ENCODE results near the gene DST.
"Not testable (repeated sequence)": the region's sequence is repeated elsewhere in the genome, so short reads cannot be mapped to it uniquely, and the experiment has no call there.

DST gene

GRCh38 chr6:56515081-56515905 lies 127.4 kb downstream of the DST start:
- DNase-seq (ENCODE audit: low spot score), result no peak

DNA sequence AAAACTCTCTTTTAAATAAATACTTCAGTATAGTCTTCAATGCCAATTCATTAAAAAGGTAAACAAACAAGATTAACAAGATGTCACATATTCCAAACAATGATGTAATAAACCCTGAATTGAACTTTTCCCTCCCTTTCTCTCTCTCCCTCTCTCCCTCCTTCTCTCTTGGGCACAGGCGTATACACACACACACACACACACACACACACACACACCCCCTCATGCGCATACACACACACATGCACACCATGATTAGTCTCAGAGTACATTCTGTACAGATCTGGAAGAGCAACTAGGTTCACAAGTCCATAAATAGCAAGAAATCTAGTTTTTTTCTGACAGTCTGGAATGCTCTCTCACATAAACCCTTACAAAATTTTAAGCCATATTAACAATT lies 128.3 kb downstream of the DST start:
- DNase-seq (ENCODE audit: low spot score), result no peak

- DNase-seq (ENCODE audit: low spot score), result no peak
Observed at GRCh38 chr6:56513631-56514030, 129.1 kb downstream of the DST start.

- no peak for DNase-seq (ENCODE audit: low spot score)
Observed at GRCh38 chr6:56511591-56511990, 131.1 kb downstream of the DST start.

DNA sequence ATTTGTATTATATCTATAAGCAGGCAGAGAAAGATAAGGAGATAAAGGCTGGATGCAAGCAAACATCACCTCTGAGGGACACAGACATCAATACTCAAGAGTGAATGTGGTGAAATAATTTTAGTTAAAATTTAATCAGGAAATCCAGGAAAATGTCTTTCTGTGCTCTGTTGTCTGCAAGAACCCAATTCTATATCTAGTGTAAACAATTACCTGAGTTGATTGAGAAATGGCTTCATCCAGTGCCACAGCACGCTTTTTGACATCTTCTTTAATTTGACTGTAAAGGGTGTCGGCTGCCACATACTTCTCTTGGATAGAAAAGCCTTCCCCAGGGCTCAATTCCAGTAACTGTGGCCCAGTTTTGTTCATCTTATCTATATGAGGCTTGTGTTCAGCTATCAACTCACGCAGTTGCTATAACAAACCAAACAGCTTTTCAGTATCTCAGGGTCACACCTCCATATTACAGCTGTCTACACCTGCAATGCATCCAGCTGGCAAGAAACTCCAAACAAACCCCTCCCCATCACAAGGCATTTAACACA lies 131.6 kb downstream of the DST start:
- DNase-seq (ENCODE audit: low spot score), result no peak

DNA sequence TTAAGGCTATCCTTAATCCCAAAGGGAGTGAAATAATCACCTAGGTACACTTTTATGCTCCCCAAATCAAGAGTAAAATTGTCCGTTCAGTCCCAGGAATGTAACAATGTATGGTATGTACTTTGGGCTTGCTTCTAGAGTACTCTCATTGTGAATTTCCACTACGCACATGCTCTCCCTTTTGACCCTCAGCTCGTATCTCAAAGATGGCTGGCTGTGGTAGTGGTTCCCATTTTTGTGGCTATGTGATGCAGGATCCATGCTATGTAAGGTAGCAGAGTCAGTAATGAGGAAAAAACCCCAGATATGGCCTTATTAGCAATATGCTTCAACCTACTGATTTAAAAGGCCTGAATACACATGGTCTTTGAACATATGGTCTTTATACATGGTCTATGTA lies 133.7 kb downstream of the DST start:
- DNase-seq (ENCODE audit: low spot score), result no peak

DNA sequence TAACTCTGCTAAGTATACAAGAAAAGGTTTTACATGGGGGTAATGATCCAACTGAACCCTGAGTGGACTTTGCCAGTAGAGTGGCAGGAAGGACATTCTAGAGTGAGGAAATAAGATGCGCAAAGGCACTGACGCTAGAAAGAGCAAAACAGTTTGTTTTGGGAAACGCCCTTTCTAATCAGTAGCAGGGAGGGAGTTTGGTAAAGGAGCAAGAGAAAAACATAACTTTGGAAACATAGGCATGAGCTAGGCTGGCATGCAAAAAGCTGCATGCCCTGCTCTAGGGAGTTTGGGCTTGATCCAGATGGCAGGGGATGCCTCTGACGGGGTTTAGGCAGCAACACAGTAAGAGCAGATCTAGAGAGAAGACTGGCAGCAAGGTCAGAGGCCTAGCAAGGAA lies 135.2 kb downstream of the DST start:
- DNase-seq (ENCODE audit: low spot score), result no peak

DNA sequence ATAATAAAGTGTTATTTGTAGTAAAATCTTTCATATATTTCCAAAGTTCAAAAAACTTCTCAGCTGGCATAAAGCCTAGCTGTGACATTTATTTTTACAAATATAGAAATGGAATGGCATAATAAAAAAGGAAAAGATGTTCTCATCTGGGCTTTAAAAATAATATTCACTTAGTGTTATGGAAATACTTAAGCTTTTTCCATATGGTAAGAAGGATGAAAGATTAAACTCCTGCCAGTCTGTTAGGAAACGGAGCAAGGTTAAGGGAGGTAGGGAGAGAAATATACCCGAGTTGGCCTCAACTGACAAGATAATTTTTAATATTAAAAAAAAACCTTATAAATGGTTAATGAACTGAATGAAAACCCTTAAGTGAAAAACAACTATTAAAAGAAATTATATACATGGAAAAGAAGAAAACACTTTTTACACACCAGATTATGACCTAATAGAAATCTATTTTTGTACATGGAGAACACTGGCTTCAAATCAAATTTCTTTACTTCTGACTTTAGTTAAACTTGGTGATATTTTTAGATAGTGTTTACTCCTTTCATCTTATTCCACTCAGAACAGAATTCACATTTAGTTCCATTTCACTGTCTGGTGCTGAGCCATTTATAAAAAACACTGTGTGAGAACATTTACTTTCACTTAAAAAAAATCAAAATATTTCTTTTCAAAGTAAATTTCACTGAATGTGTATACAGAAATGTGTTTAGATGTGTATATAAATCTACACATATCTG lies 137.0 kb downstream of the DST start:
- DNase-seq (ENCODE audit: low spot score), result no peak

DNA sequence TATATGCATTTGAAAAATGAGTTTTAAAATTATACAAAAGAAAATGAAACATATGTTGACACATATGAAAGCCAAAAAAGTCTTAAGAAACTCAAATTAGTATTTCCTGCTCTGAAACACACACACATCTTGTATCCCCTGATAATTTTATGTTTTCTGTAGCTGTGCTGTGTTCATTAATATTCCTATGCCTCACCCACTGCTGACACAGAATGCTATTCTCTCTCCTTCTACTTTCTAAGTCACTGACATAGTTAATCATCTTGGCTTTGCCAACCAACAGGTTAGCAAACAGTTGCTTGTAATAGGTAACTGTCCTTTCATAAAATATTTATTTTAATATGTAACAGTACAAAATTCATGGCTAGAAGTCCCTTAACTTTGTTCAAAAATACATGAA lies 140.7 kb downstream of the DST start:
- DNase-seq (ENCODE audit: low spot score), result no peak

DNA sequence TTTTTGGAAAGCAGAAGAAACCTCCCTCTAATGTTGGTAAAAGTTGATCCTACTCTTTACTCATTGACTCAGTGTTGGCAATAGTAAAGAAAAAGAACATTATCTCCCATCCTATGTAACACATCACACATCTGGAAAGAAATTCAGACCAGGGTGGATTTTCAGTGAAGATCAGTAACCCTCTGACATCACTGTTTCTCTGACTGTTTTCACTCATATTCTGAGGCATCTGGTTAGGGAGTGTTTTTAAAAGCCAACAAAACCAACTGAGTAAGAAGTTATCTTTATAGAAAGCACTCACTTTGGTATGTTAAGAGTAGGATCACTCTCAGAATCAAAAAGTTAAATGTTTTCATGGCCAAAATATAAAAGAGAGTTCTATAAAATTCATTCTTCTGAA lies 143.6 kb downstream of the DST start:
- no peak for DNase-seq (ENCODE audit: low spot score)

DNA sequence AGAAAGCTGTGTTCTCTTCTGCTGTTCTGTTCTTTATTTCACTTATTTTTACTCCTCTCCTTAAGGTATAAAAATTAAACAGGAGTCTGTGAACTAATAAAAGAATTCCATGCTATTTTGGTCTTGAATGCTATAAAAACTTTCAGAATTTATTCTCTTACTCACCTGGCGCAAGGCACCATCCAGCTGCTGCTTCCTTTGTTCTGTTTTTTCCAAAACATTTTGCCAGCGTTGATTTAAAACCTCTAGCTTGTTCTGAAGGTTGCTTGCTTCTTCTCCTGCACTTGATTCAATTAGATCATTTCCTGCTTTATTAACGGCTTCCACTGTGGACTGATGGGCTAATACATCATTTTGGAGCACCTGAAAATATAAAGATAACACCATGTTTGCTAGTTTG lies 145.0 kb downstream of the DST start:
- no peak for DNase-seq (ENCODE audit: low spot score)

- no peak for DNase-seq (ENCODE audit: low spot score)
Observed at GRCh38 chr6:56497240-56497639, 145.4 kb downstream of the DST start.

DNA sequence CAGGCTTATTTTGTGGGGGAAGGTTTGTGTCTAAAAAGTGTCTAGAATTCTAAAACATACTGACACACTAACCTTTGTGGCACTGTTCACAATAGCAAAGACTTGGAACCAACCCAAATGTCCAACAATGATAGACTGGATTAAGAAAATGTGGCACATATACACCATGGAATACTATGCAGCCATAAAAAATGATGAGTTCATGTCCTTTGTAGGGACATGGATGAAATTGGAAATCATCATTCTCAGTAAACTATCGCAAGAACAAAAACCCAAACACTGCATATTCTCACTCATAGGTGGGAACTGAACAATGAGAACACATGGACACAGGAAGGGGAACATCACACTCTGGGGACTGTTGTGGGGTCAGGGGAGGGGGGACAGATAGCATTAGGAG lies 146.0 kb downstream of the DST start:
- not testable (repeated sequence) for DNase-seq (ENCODE audit: low spot score)

DNA sequence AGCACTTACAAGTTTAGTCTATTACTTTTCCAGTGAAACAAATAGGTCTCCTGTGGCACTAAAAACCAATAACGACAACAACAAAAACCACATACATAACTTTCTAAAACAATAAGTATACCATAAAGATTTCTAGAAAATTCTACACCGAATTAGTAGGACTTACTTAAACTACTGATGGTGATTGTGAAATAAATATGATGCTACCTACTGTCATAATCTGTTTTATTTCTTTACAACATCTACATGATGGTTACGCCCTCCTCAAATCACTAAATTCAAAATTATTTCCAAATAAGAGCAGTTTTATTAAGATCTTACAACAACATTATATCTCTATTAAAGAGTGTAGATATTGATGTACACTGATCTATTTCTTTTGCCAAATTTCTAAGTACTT lies 147.0 kb downstream of the DST start:
- no peak for DNase-seq (ENCODE audit: low spot score)

DNA sequence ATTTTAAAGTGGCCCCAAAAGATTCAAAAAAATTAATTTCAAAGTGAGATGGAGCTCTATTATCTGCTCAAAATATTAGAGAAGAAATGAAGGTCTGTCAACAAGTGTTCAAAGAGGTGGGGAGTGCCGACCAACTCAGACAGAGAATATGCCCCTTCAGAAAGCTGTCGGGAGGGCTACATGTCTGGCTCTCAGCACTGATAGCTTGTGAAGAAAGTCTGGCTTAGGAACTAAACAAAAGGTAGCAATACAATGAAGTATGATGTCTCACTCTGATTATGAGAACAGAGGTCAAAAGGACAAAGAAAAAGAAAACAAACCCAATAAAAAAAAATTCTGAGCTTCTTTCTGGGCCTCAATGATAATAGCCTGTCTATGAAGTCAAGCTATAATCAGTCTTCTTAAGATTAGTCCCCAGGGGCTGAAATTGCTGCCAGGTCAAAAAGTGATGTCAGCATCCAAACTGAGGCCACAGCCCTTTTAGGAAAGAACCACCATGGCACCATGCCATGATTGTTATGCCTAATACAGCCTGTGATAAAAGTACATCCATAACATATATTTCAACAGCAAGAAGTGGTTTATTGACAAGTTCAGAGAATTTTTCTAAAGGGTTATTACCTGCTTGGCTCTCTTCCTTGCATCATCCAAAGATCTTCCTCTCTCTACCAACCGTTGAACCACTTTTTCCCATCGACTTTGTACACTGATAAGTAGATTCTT lies 150.9 kb downstream of the DST start:
- no peak for DNase-seq (ENCODE audit: low spot score)

- DNase-seq (ENCODE audit: low spot score), result no peak
Observed at GRCh38 chr6:56490993-56491392, 151.7 kb downstream of the DST start.

GRCh38 chr6:56489559-56489958 lies 153.1 kb downstream of the DST start:
- no peak for DNase-seq (ENCODE audit: low spot score)

GRCh38 chr6:56488281-56488680 lies 154.4 kb downstream of the DST start:
- DNase-seq (ENCODE audit: low spot score), result no peak

- no peak for DNase-seq (ENCODE audit: low spot score)
Observed at GRCh38 chr6:56486681-56487080, 156.0 kb downstream of the DST start.

- DNase-seq (ENCODE audit: low spot score), result no peak
Observed at GRCh38 chr6:56484669-56485068, 158.0 kb downstream of the DST start.

DNA sequence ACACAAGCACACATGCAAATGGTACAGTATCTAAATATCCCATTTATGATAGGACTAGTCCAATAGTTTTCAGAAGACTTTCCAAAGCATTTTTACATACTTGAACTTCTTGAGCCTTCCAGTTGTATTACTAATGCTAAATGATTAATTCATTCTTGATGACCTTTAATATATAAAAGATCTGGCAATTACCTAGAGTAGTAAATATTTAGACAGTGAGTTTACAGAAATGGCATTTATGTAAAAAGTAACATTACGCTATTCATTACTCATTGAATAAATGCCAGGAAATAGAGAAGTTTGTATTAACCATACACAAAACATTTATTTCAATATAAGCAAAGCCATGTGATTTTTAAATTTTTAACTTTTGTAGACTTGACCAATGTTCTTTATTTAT lies 158.8 kb downstream of the DST start:
- no peak for DNase-seq (ENCODE audit: low spot score)

DNA sequence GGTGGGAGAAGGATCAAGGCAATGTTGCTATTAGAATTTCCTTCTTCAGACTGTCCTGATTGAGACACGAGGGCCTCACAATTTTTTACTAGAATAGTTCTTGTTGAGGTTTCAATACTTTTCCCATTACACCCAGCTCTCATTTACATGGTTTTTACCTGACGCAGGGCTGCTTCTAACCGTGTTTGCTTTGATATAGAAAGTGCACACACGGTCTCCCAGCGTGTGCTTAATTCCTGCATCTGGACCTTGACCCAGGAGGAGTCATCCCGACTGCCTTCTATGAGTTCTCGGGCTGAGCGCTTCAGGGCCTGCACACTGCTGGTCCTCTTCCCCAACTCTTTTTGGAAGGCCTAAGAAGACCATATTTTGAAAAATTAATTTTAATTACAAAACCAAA lies 160.2 kb downstream of the DST start:
- DNase-seq (ENCODE audit: low spot score), result no peak

DNA sequence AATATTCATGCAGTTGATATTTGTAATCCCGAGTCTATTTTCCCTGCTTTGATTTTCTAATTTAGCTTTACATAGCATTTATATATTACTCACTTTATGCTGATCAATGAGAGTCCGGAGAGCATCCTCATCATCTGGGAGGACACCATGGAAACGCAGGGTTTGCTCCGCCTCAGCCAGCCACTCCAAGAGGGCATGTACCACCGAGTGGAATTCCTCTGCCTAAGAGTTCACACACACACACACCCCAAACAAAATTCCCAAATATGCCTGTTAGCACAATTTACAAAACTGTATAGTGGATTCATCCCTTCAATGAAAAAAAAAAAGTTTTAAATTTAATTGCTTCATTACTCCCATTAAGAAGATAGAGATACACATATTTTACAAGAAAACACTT lies 160.7 kb downstream of the DST start:
- DNase-seq (ENCODE audit: low spot score), result no peak
